NCI-H526 (cell line): Measurements from ENCODE around the gene TRHDE.

Source experiments
- DNase-seq, 2 experiments: peaks; one replicate each; lab custom pipeline; 2025; lab: John Stamatoyannopoulos, UW

The TRHDE gene

GRCh38 chr12:72520044-72520678 is 248.0 kb downstream of the TRHDE start:
- peak in 1 of 2 experiments; percentile 2 for DNase-seq

DNA sequence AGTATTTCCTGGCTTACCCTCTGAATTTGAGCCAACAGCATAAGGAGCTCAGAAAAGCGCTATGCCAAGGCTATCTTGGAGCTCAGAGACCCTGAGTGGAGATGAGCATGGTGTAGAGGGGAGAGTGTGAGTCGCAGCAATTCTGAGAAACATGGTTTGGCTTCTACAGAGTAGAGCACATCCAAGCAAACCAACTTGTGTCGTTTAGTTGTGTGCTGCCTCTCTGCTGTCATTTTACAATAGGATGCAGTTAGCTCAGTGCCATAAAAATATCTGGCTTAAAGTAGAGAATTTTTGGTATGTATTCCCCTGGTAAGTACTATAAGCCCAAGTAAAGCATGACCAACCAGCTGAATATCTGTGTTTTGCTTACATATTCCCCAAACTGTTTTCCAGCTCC is 249.2 kb downstream of the TRHDE start:
- no peak for DNase-seq

DNA sequence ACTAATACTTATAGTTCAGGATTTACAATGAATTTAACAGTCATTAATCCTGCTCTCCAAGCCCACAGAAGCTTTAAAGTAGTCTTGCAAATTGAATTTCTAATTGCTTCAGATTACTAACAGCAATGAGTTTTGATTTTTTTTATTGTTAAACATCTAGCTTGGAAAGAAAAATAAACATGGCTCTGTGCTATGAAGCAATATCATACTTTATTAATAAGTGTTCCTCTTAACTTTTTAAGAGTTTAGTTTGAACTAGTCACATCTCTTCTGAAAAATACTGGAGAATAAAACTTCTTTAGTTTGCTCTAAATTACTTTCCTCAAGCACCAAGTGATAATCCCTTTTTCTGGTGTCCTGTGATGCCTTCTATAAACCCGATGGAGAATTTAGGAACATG is 250.2 kb downstream of the TRHDE start:
- no peak for DNase-seq

GRCh38 chr12:72523754-72524153 is 251.6 kb downstream of the TRHDE start:
- DNase-seq = no peak

- DNase-seq = no peak
These were observed 263.2 kb downstream of the TRHDE start for GRCh38 chr12:72535212-72535990.

DNA sequence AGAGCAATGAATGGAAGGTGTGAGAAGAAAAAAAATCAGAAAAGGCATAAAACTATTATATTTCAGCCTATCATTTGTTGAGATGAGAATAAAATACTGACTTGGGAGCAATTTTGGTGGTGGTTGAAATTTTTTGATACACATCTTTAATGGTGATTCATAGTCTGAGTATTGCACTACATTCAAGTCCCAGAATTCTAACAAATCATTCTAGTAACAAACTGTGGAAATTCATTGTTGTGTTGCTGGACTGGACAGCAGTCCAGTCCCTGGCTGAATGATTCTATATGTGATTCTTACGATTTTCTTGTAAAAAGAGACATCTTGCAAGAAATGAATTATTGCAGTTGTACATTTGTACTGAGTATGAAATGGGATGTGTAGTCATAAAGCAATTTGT is 268.6 kb downstream of the TRHDE start:
- DNase-seq = no peak

- DNase-seq = no peak
These were observed 271.8 kb downstream of the TRHDE start for GRCh38 chr12:72543777-72544467.

- no peak for DNase-seq
These were observed 273.9 kb downstream of the TRHDE start for GRCh38 chr12:72546106-72546505.

DNA sequence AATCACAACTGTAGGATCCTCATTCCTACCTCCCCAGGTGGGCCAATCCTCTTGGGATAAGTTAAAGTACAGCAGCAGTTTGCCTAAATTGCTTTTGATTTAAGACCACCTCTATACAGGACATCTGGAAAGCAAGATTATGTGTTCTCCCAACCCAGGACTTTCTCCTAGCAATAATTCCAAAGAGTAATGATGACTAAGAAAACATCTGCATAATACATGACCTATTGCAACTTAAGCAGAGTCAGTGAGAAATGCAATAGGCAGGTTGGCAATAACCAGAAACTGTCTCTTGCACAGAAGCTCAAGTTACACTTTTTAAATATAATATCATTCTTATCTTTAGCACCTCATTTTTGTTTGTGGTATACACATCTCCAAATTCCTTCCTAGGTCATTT is 275.4 kb downstream of the TRHDE start:
- DNase-seq = no peak

GRCh38 chr12:72549184-72549583 is 277.0 kb downstream of the TRHDE start:
- no peak for DNase-seq

GRCh38 chr12:72560003-72560769 is 288.0 kb downstream of the TRHDE start:
- no peak for DNase-seq

GRCh38 chr12:72570601-72571000 is 298.4 kb downstream of the TRHDE start:
- peak; percentile 0 to 66 for DNase-seq

DNA sequence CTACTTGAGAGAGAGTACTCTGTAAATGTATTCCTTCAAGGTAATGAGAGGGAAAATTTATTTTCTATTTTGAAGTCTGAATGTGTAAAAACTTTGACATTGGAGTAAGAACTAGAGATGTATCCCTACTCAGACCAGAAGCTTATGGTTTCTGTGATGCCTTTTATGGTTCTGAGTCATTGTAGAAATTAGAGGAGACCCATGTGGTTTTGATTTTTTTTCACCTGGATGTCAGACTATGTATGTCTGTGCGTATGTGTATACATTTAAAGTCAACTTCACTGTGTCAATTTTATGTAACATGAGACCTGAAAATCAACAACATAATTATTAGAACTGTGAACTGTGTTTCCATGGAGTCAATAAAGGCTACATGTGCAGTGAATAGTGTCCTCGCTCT is 302.0 kb downstream of the TRHDE start:
- no peak for DNase-seq

GRCh38 chr12:72578327-72578726 is 306.2 kb downstream of the TRHDE start:
- DNase-seq = no peak

DNA sequence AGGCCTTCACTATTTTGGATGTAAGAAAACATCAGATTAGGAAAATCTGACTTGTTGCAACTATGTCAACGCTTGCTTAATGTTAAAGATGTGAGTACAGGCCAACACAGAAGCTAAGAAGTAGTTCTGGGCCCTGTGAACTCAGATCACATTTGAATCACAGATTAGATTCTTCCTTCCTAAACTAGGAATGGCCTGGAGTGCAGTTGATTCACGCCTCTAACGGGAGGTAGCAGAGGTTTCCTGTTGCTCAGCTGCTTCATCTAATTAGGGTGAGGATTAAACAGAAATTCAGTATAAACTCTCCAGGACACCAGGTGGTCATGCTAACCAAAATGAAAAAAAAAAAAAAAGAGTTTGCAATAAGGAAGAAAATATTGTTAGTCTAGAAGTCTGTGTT is 314.3 kb downstream of the TRHDE start:
- no peak for DNase-seq

- no peak for DNase-seq
These were observed 330.4 kb downstream of the TRHDE start for GRCh38 chr12:72602581-72602980.

DNA sequence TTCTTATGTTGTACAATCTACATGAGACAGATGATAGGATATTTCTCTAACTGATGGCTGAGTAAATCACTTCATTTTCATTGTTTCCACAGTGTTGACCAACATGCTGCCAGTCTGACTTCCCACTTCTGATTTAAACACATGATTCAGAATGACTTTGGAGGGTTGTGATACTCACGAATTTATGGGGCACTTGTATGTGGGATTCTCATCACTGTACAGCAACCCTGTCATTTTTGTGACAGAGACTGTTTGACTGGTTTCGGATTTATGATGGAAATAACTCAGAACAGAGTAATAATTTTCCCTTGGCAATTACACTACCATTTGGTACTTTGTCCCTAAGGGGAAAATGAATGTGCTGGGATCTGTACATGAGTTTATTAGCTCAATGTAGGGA is 333.8 kb downstream of the TRHDE start:
- no peak for DNase-seq

- DNase-seq = no peak
These were observed 338.2 kb downstream of the TRHDE start for GRCh38 chr12:72610342-72610741.

DNA sequence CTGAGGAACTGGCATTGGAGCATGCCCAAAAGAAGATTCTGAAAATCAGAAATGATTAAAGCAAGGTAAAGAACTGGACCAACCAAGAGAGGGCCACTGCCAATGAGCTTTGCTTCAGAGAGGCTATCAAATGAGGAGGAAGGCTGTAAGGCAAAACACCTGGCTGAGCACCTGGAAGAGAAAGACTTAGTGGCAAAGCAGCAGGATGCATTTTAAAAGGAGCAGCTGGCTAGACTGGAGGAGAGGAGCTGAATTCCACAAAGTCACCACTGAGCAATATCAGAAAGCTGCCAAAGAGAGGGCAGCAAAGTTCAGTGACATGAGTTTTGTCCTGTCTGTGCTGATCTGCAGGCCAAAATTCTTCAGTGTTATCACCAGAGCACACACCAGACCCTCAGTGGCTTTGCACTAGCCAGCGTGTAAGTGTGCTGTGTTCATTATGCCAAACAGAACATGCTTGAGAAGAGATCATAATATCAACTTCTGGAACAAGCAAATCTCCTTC is 338.7 kb downstream of the TRHDE start:
- DNase-seq = no peak

DNA sequence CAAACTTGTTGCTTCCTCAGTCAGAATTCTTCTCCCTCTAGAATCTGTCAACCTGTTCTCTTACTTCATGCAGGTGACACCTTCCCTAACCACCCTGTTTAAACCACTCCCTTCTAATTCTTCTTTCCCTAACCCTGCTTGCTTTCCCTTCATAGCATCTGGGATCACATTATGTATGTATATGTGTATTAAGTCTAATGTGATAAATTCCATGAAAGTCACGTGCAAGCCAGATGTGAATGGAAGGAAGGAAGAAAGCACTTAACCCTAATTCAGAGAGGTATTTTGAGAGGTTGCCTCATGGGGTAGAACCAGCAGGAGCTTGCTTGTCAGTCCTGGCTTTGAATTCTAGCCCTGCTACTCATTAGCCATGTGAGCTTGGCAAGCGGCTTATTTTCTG is 340.0 kb downstream of the TRHDE start:
- DNase-seq = no peak

DNA sequence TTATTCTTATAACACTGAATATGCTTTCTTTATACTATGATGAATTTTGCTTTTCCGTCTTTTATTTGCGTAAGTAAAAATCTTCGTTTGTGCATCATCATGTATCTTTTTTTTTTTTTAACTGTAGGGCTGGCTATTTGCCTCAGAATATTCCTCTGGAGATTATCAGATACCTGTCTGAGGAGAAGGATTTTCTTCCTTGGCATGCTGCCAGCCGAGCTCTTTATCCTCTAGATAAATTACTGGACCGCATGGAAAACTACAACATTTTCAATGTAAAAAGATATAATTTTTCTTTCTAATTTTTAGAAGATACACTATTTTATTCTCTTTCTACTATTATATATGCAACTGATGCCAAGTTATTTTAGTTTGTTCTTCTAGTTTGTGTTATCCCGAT is 346.6 kb downstream of the TRHDE start:
- DNase-seq = no peak

DNA sequence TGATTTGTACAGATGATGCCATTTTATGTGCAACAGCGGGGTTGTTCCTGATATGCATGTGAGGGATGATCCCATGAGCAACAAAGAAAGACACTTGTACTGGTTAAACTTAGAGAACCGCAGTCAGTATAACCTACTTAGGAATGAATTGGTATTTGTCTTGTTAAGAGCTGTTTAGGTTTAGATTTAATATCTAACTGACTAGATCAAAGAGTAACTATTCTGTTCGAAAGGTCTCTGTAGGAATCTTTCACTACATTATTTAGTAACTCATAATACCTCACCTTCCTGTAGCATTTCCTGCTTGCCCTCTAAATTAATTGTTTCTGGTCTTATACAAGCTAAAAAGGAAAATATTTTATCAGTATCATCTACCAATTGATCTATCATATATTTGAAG is 350.4 kb downstream of the TRHDE start:
- DNase-seq = no peak
